Neural crest cell (in vitro differentiated cells): ENCODE measurements around the gene TMEM108. TPM values are rescaled to one million over a fixed set of nuclear protein-coding genes. Genes with fewer than 3 reads are reported as not detected.

ENCODE experiments used
- DNase-seq: peaks from one replicate; pipeline ENCODE4 v3.0.0; 2021; ENCODE audit warnings: low read depth, mixed read lengths, low spot score
- H3K27ac Mint-ChIP-seq: one replicate; pipeline ENCODE4 v1.8.0; 2021; ENCODE audit warnings: mild to moderate bottlenecking, mixed read lengths; ENCODE audit not compliant: unreplicated experiment
- H3K27me3 Mint-ChIP-seq: 2 replicates; pipeline ENCODE4 v1.8.0; 2021; ENCODE audit warnings: low read depth, mild to moderate bottlenecking, mixed read lengths
- H3K36me3 Mint-ChIP-seq: 2 replicates; pipeline ENCODE4 v1.8.0; 2021; ENCODE audit warnings: low read depth, mild to moderate bottlenecking, mixed read lengths
- H3K4me1 Mint-ChIP-seq: 2 replicates; pipeline ENCODE4 v1.8.0; 2021; ENCODE audit warnings: mixed read lengths
- H3K4me3 Mint-ChIP-seq: one replicate; pipeline ENCODE4 v1.8.0; 2021; ENCODE audit warnings: mild to moderate bottlenecking, mixed read lengths
- H3K9me3 Mint-ChIP-seq: 2 replicates; pipeline ENCODE4 v1.8.0; 2021; ENCODE audit warnings: mixed read lengths
- total RNA-seq: library from RNA; stranded (reverse); gene quantifications from 2 replicates; pipeline ENCODE4 v1.2.1, GENCODE V29; 2021
- TF ChIP-seq, protein P1 (sequence below): fragments of 200-600 bp; sonication (generic); conservative IDR thresholded peaks from 2 replicates; pipeline ENCODE4 v1.5.0; 2021; ENCODE audit warnings: antibody characterized with exemption, mild to moderate bottlenecking

TMEM108 gene
- total RNA-seq, 1 donor from 2014 or later: 5.8 TPM

- H3K4me1 Mint-ChIP-seq: no peaks in the 10 kb centered on the region
- H3K27me3 Mint-ChIP-seq: no peaks in the 10 kb centered on the region
- H3K36me3 Mint-ChIP-seq: no peaks in the 10 kb centered on the region
- TF ChIP-seq, protein P1, sequence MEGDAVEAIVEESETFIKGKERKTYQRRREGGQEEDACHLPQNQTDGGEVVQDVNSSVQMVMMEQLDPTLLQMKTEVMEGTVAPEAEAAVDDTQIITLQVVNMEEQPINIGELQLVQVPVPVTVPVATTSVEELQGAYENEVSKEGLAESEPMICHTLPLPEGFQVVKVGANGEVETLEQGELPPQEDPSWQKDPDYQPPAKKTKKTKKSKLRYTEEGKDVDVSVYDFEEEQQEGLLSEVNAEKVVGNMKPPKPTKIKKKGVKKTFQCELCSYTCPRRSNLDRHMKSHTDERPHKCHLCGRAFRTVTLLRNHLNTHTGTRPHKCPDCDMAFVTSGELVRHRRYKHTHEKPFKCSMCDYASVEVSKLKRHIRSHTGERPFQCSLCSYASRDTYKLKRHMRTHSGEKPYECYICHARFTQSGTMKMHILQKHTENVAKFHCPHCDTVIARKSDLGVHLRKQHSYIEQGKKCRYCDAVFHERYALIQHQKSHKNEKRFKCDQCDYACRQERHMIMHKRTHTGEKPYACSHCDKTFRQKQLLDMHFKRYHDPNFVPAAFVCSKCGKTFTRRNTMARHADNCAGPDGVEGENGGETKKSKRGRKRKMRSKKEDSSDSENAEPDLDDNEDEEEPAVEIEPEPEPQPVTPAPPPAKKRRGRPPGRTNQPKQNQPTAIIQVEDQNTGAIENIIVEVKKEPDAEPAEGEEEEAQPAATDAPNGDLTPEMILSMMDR: no peak
- H3K4me3 Mint-ChIP-seq: no peak overlapping the region
- H3K27ac Mint-ChIP-seq: no peak overlapping the region
- H3K9me3 Mint-ChIP-seq: no peaks in the 10 kb centered on the region
- no peak for DNase-seq
These were observed 20.1 kb downstream of the TMEM108 start for GRCh38 chr3:133058243-133058642.

DNA sequence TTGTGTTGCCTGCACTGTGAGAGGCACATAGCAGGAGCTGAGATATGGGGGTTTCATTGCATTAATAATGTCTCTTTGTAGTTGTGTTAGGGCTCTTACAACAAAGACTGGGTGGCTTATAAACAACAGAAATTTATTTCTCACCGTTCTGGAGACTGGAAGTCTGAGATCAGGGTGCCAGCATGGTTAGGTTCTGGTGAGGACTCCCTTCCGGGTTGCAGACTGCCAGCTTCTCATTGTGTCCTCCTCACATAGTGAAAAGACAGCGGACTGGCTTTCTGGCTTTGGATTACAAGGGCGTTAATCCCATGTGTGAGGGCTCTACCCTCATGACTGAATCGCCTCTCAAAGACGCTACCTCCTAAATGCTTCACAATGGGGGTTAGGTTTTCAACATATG, 20.6 kb downstream of the TMEM108 start:
- TF ChIP-seq, protein P1: no peak
- H3K27me3 Mint-ChIP-seq: no peaks in the 10 kb centered on the region
- no peak overlapping the region for H3K27ac Mint-ChIP-seq
- no peak overlapping the region for H3K4me3 Mint-ChIP-seq
- no peaks in the 10 kb centered on the region for H3K9me3 Mint-ChIP-seq
- no peaks in the 10 kb centered on the region for H3K36me3 Mint-ChIP-seq
- no peak for DNase-seq
- no peaks in the 10 kb centered on the region for H3K4me1 Mint-ChIP-seq

- no peaks in the 10 kb centered on the region for H3K36me3 Mint-ChIP-seq
- TF ChIP-seq, protein P1: no peak
These were observed 27.2 kb downstream of the TMEM108 start for GRCh38 chr3:133065193-133065961.

GRCh38 chr3:133066026-133066425, 27.8 kb downstream of the TMEM108 start:
- H3K36me3 Mint-ChIP-seq: no peaks in the 10 kb centered on the region
- peaks cover 5% of the 10 kb centered on the region for H3K4me1 Mint-ChIP-seq
- no peaks in the 10 kb centered on the region for H3K9me3 Mint-ChIP-seq
- H3K27ac Mint-ChIP-seq: no peak overlapping the region
- no peak for DNase-seq
- H3K27me3 Mint-ChIP-seq: no peaks in the 10 kb centered on the region
- no peak overlapping the region for H3K4me3 Mint-ChIP-seq
- TF ChIP-seq, protein P1: no peak

More at GRCh38 chr3:133065193-133065961, 27.2 kb downstream of the TMEM108 start:
- H3K27me3 Mint-ChIP-seq: no peaks in the 10 kb centered on the region
- no peak overlapping the region for H3K27ac Mint-ChIP-seq
- no peaks in the 10 kb centered on the region for H3K9me3 Mint-ChIP-seq
- no peak overlapping the region for H3K4me3 Mint-ChIP-seq
- peaks cover 5% of the 10 kb centered on the region for H3K4me1 Mint-ChIP-seq
- no peak for DNase-seq

- Mint-ChIP-seq H3K9me3 (no peaks in the 10 kb centered on the region), H3K27me3 (no peaks in the 10 kb centered on the region), H3K4me1 (peaks cover 5% of the 10 kb centered on the region), H3K27ac (no peak overlapping the region), H3K36me3 (no peaks in the 10 kb centered on the region), H3K4me3 (no peak overlapping the region)
- TF ChIP-seq, protein P1: no peak
- no peak for DNase-seq
These were observed 31.5 kb downstream of the TMEM108 start for GRCh38 chr3:133069556-133070286.
